KOPT-K1 (cell line): ENCODE results near the gene COMMD4.
"Not testable (repeated sequence)": the region's sequence is repeated elsewhere in the genome, so short reads cannot be mapped to it uniquely, and the experiment has no call there.

Experiments used
- H3K27ac ChIP-seq: fragments of 200-600 bp; sonication (generic); 2 replicates; pipeline ENCODE4 v1.5.1; 2016; ENCODE audit warnings: antibody characterized with exemption, mild to moderate bottlenecking, low read depth, low read length; ENCODE audit not compliant: poor library complexity, severe bottlenecking
- H3K36me3 ChIP-seq: fragments of 200-600 bp; sonication (generic); 2 replicates; pipeline ENCODE4 v1.5.1; 2017; ENCODE audit warnings: antibody characterized with exemption, mild to moderate bottlenecking, low read length, moderate library complexity; ENCODE audit not compliant: insufficient read depth
- H3K9me3 ChIP-seq: fragments of 200-600 bp; sonication (generic); 2 replicates; pipeline ENCODE4 v1.5.1; 2017; ENCODE audit warnings: antibody characterized with exemption, low read length, mild to moderate bottlenecking; ENCODE audit not compliant: insufficient read depth, poor library complexity, severe bottlenecking

COMMD4 gene

DNA sequence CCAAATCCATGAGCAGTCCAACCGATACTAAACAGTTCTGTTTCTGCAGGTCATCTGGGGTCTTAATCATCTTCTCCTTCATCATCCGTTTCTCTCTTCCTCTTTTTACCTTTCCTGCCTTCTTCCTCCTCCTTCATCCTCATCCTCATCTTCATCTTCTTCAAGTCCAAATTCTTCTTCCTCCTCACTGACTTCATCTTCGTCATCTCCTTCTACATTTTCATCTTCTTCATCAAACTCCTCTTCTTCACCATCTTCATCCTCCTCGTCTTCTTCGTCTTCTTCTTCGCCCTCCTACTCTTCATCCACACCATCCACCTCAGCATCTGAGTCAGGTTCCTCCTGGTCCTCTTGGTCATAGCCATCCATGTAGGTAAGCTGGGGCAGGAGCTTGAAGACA lies 14.2 kb upstream of the COMMD4 start:
- no peaks in the 10 kb centered on the region for H3K9me3 ChIP-seq
- H3K36me3 ChIP-seq: no peaks in the 10 kb centered on the region
- no peak overlapping the region for H3K27ac ChIP-seq

DNA sequence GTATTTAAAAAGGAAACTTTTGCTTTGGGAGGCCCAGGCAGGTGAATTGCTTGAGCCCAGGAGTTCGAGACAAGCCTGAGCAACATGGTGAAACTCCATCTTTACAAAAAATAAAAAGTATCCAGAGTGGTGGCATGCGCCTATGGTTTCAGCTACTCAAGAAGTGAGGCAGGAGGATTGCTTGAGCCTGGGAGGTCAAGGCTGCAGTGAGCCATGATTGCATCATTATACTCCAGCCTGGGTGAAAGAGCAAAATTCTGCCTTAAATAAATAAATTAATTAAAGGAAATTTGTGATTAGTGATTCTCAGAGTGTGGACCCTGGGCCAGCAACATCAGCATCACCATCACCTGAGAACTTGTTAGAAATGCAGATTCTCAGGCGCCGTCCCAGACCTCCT lies 9.9 kb upstream of the COMMD4 start:
- no peaks in the 10 kb centered on the region for H3K36me3 ChIP-seq
- H3K9me3 ChIP-seq: no peaks in the 10 kb centered on the region
- H3K27ac ChIP-seq: no peak overlapping the region

DNA sequence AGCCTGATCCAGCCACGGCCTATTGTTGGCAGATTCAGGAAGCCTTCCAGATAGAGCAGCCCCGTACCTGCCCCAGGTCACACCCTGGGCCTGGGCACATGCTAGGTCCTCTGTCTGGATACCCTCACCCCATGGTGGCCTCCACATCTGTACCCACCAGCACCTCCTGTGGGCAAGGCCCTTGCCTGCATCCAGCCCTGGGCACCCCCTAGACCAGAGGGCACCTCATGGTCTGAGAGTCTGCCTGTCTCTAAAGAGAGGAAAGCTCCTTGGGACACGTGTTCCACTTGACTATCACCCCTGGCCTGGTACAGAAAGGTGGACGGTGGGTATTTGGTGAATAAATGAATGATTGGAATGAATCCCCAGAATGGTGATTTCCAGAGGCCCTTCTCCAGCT lies 8.9 kb upstream of the COMMD4 start:
- H3K9me3 ChIP-seq: no peaks in the 10 kb centered on the region
- H3K36me3 ChIP-seq: no peaks in the 10 kb centered on the region
- no peak overlapping the region for H3K27ac ChIP-seq

DNA sequence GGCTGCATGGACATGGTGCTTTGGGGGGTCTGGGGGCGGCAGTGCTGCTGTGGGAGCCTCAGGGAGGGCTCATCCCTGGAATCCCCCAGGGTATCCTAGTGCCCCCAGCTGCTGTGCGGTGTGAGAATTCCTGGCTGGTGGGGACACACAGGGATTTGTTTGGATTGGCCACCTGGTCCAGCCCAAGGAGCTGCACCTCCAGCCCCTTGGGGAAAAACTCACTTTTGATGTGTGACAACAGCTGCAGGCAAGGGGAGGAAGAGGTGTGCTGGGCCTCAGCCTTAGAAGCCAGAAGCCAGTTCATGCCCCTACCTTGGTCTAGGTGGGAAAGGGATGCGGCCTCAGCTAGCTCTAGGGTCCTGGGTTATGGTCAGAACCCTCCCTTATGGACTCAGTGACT lies 8.4 kb upstream of the COMMD4 start:
- Histone ChIP-seq H3K36me3 (no peaks in the 10 kb centered on the region), H3K9me3 (no peaks in the 10 kb centered on the region), H3K27ac (no peak overlapping the region)

DNA sequence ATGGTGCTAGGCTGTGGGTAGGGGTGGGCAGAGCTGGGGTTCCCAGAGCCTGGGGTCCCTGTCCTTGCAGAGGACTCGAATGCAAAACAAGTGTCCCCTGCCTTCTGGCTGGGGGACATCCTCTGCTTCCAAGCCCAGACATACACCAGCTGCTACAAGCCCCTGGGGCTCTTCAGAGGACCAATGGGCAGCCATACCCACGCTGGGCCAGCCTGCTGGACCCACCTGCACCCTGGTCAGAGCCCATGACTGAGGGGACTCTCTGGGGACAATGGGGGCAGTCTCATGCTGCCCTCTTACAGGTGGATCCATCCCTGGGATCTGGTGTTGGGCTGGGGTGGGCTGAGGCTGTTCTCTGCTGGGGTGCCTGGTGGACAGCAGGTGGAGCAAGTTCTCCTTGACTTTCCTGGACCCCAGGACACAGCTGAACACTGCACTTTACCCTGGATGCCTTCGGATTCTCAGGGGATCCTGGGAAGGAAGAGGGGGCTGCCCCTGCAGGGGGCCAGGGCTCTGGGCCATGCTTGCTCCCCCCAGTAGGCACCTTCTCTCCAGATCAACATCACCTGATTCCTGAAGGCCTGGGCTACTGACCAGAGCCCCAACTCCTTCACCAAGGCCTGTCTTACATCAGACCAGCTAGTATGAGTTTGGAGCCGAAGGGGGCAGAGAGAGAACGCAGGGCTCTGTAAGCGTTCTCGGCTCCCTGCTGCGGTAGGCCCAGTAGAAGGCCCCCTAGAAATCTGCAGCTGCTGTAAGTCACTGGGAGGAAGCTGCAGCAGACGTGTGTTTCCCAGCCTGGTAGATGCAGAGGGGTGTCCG lies 7.2 kb upstream of the COMMD4 start:
- Histone ChIP-seq H3K36me3 (no peaks in the 10 kb centered on the region), H3K9me3 (no peaks in the 10 kb centered on the region), H3K27ac (no peak overlapping the region)

DNA sequence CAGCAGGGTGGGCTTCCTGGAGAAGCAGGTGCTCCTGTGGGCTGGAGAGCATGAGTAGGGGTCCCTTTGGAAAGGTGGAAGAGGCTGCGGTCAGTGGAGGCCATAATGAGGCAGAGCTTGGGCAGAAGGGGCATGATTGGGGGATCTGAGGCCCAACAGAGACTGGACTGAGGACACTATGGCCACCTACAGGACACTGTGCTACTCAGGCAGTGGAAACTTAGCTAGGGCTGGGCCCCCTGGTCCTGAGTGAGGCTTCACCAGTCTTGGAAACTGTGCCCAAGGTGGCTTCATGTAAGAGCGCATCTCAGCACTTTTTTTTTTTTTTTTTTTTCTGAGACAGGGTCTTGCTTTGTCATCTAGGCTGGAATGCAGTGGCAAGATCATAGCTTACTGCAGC lies 6.3 kb upstream of the COMMD4 start:
- no peaks in the 10 kb centered on the region for H3K36me3 ChIP-seq
- H3K27ac ChIP-seq: no peak overlapping the region
- no peaks in the 10 kb centered on the region for H3K9me3 ChIP-seq

DNA sequence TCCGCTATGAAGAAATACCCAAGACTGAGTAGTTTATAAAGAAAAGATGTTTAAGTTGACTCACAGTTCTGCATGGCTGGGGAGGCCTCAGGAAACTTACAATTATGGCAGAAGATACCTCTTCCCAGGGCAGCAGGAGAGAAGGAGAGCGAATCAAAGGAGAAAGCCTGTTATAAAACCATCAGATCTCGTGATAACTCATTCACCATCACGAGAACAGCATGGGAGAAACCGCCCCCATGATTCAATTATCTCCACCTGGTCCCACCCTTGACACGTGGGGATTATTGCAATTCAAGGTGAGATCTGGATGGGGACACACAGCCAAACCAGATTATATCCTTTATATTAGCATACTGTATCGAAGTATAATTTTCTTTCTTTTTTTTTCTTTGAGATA lies 3.8 kb upstream of the COMMD4 start:
- not testable (repeated sequence) for H3K9me3 ChIP-seq, H3K36me3 ChIP-seq

DNA sequence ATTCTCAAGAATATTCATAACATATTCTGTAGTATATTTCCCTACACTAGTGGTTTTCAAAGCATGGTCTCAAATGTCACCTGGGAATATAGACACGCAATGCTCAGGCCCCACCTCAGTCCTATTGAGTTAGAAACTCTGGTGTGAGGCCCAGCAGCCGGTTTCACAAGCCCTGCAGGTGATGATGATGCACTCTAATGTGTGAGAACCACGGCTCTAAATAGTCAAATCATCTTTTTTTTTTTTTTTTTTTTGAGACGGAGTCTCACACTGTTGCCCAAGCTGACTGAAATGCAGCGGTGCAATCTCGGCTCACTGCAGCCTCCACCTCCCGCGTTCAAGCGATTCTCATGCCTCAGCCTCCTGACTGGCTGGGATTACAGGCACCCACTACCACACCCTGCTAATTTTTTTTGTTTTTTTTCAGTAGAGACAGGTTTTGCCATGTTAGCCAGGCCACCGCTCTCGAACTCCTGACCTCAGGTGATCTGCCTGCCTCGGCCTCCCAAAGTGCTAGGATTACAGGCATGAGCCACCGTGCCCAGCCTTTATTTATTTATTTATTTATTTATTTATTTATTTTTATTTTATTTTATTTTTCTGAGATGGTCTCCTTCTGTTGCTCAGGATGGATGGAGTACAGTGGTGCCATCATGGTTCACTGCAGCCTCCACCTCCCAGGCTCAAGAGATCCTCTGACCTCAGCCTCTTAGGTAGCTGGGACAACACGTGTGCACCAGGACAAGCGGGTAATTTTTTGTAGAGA lies 2.0 kb upstream of the COMMD4 start:
- not testable (repeated sequence) for H3K27ac ChIP-seq, H3K9me3 ChIP-seq, H3K36me3 ChIP-seq

More for the DNA sequence above, 3.8 kb upstream of the COMMD4 start:
- H3K27ac ChIP-seq: not testable (repeated sequence)

DNA sequence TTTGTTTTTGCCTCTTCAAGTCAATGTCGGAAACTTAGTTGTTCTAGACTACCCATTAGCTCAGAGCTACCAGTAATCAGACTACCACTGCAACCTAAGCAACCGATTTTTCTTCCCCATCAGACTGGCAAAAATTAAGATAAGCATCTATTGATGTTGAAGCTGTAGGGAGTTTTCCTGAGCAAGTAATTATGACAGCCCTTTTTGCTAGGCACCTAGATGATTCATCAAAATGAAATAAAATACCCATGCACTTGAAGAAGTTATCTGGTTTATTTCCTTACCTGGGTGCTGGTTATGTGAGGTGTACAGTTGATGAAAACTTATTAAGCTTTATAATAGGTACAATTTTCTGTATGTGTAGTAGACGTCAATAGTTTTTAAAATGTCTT lies 554 bp upstream of the COMMD4 start:
- H3K27ac ChIP-seq: peak overlapping the region; percentile 71

DNA sequence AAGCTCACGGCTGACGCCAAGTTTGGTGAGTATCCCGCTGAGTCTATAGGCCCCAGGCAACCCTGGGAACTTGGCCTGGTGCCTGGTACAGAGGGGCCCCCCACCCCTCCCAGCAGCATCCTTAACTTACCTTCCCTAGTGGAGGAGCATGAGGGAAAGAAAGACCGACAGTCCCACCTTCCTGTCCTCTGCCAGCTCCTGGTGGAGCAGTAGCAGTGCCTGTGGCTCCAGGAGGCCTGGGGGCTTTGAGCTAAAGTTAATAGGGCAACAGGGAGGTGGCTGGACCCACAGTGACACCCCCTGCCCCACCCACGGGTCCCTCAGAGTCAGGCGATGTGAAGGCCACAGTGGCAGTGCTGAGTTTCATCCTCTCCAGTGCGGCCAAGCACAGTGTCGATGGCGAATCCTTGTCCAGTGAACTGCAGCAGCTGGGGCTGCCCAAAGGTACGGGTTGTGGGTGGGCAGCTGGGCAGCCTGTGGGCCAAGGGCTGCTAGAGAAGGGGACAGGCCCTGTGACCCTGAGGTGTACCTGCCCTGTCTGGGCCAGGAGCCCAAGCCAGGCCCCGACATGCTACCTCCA lies 2.9 kb downstream of the COMMD4 start:
- peaks cover 24% of the 10 kb centered on the region; the same call in 1 of the 2 replicates for H3K36me3 ChIP-seq
- no peaks in the 10 kb centered on the region for H3K9me3 ChIP-seq
- H3K27ac ChIP-seq: no peak overlapping the region

More for the DNA sequence above, 554 bp upstream of the COMMD4 start:
- Histone ChIP-seq H3K9me3 (no peaks in the 10 kb centered on the region), H3K36me3 (peaks cover 13% of the 10 kb centered on the region; the same call in 1 of the 2 replicates)

DNA sequence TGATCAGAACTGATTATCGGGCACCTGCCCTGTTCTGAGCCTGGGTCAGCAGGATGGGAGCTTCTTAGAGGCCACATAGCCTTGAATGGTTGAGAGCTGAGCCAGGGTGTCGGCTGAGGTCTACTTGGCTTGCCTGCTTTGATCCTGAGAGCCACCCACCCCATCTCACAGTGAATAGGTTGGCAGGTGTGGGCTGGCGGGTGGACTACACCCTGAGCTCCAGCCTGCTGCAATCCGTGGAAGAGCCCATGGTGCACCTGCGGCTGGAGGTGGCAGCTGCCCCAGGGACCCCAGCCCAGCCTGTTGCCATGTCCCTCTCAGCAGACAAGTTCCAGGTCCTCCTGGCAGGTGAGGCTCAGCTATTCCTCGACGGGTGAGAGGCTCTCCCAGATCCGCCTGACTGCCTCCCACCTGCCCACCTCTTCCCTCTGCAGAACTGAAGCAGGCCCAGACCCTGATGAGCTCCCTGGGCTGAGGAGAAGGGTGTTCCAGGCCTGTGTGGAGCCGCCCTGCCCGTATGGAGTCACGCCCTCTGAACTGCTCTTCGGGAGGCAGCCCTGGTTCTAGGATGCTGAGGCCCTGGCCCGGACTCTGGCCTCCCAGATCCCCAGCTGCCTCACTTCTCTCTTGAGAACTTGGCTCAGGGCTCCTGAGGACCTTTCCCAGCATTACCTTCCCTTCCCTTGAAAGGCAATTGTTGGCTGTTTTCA lies 3.8 kb downstream of the COMMD4 start:
- no peaks in the 10 kb centered on the region for H3K9me3 ChIP-seq
- H3K36me3 ChIP-seq: peaks cover 24% of the 10 kb centered on the region; the same call in 1 of the 2 replicates
- no peak overlapping the region for H3K27ac ChIP-seq

DNA sequence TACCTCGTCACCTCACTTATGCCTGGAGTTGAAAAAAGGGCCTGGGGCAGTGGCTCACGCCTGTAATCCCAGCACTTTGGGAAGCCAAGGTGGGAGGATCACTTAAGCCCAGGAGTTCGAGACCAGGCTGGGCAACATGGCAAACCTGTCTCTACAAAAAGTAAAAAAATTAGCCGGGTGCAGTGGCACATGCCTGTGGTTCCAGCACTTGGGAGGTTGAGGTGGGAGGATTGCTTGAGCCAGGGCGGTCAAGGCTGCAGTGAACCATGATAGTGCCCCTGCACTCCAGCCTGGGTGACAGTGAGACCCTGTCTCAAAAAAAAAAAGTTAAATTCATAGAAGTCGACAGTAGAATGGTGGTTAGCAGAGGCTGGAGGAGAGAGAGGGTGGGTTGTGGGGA lies 6.4 kb downstream of the COMMD4 start:
- Histone ChIP-seq H3K9me3 (no peaks in the 10 kb centered on the region), H3K27ac (no peak overlapping the region), H3K36me3 (peaks cover 24% of the 10 kb centered on the region; the same call in 1 of the 2 replicates)

DNA sequence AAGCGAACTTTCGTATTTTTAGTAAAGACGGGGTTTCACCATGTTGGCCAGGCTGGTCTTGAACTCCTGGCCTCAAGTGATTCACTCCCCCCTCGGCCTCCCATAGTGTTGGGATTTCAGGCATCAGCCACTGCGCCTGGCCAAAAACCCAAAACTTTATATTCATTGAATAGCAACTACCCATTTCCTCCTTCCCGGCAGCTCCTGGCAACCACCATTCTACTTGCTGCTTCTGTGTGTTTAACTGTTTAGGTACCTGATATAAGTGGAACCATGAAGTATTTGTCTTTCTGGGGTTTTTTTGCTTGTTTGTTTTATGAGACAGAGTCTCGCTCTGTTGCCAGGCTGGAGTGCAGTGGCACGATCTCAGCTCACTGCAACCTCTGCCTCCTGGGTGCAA lies 8.1 kb downstream of the COMMD4 start:
- Histone ChIP-seq H3K36me3 (peaks cover 24% of the 10 kb centered on the region; the same call in 1 of the 2 replicates), H3K9me3 (peaks cover 12% of the 10 kb centered on the region)
- not testable (repeated sequence) for H3K27ac ChIP-seq

DNA sequence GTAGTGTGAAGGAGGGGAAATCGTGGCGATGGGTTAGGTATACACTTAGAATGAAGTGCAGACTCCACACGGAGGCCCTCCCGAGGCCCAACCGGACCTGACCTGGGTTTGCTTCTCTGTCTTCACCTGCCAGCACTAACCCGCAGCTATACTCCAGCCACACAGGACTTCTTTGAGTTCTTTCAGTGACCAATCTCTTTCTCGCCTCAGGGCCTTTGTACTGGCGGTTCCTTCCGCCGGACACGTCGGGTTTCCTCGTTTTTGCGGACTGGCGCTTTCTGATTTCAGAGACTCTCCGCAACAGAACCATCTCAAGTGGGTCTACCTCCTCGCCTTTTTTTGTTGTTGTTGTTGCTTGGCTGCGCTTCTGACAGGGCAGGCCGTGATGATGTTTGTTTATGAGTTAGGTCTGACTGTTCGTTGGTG lies 10.9 kb downstream of the COMMD4 start, which contains the start of gene NEIL1:
Gene NEIL1 (plus strand): TSS at position 244 of the 426 bp plus-strand sequence. CDS start 1,867 bp downstream, outside the sequence.
- Histone ChIP-seq H3K27ac (peak within 1 kb of the TSS; percentile 24), H3K9me3 (peaks cover 27% of the 10 kb centered on the region), H3K36me3 (no peaks in the 10 kb centered on the region)
